ENCODE results near the gene CSHL1. TPM values are rescaled to one million over a fixed set of nuclear protein-coding genes. Genes with fewer than 3 reads are reported as not detected.

CSHL1 gene
- total RNA-seq, 1 experiment from 2014 or later = not detected

GRCh38 chr17:63945784-63946439 lies 34.9 kb upstream of the CSHL1 start:
- Mint-ChIP-seq H3K9me3 (ENCODE audit: unreplicated experiment) (no peaks in the 10 kb centered on the region), H3K4me1 (ENCODE audit: low read depth, unreplicated experiment) (no peaks in the 10 kb centered on the region), H3K27me3 (ENCODE audit: insufficient read depth, unreplicated experiment) (peaks cover 2% of the 10 kb centered on the region), H3K36me3 (ENCODE audit: insufficient read depth, unreplicated experiment) (peaks cover 10% of the 10 kb centered on the region), H3K4me3 (ENCODE audit: unreplicated experiment) (no peak overlapping the region), H3K27ac (ENCODE audit: unreplicated experiment) (no peak overlapping the region)
- CTCF ChIA-PET = interaction anchor here (0.6 to 2.3 kb wide), 23 partner anchors 9 to 361 kb away, joined by 3 to 41 read pairs (median 5); partner anchors contain the start of genes CSHL1, GH1 and GH2
- H3K27me3 ChIP-seq (replicated peaks; ENCODE audit: control insufficient read depth, insufficient read depth, low read length) = no peaks in the 10 kb centered on the region
- no peaks in the 10 kb centered on the region for H3K36me3 ChIP-seq (ENCODE audit: control insufficient read depth, insufficient read depth, low read length)
- no peaks in the 10 kb centered on the region for H3K4me1 ChIP-seq
- TF ChIP-seq CTCF (IDR thresholded peaks at IDR 0.05; ENCODE audit: insufficient read depth in 1 of 2, low read depth in 1 of 2, low read length in 1 of 2, severe bottlenecking in 1 of 2, unreplicated experiment in 1 of 2) = no peak
- no peak for DNase-seq
- intact Hi-C loops (cut with micrococcal nuclease; ENCODE audit: unreplicated experiment) = loop anchor here (1.0 kb wide), 1 partner anchor 27 kb away; no protein-coding TSS in a partner anchor
- POLR2A ChIA-PET = no interaction called here
- H3K9me3 ChIP-seq = no peaks in the 10 kb centered on the region
- no TSS peak for BruUV-seq (replicated peaks)
- no peak overlapping the region for H3K4me3 ChIP-seq (ENCODE audit: low read depth, low read length)

GRCh38 chr17:63944736-63945499 lies 33.9 kb upstream of the CSHL1 start:
- Mint-ChIP-seq H3K4me1 (ENCODE audit: low read depth, unreplicated experiment) (no peaks in the 10 kb centered on the region), H3K27me3 (ENCODE audit: insufficient read depth, unreplicated experiment) (peaks cover 2% of the 10 kb centered on the region), H3K27ac (ENCODE audit: unreplicated experiment) (no peak overlapping the region), H3K36me3 (ENCODE audit: insufficient read depth, unreplicated experiment) (peaks cover 10% of the 10 kb centered on the region), H3K4me3 (ENCODE audit: unreplicated experiment) (no peak overlapping the region), H3K9me3 (ENCODE audit: unreplicated experiment) (no peaks in the 10 kb centered on the region)
- Histone ChIP-seq H3K4me1 (no peaks in the 10 kb centered on the region), H3K27me3 (replicated peaks; ENCODE audit: control insufficient read depth, insufficient read depth, low read length) (no peaks in the 10 kb centered on the region), H3K4me3 (ENCODE audit: low read depth, low read length) (no peak overlapping the region), H3K36me3 (ENCODE audit: control insufficient read depth, insufficient read depth, low read length) (no peaks in the 10 kb centered on the region), H3K9me3 (no peaks in the 10 kb centered on the region)
- CTCF ChIA-PET = interaction anchor here (2.0 kb wide), 1 partner anchor 19 kb away, joined by 5 read pairs; no protein-coding TSS in a partner anchor
- intact Hi-C loops (cut with micrococcal nuclease; ENCODE audit: unreplicated experiment) = no loop called here
- no TSS peak for BruUV-seq (replicated peaks)
- POLR2A ChIA-PET = no interaction called here
- TF ChIP-seq CTCF (IDR thresholded peaks at IDR 0.05; ENCODE audit: insufficient read depth in 1 of 2, low read depth in 1 of 2, low read length in 1 of 2, severe bottlenecking in 1 of 2, unreplicated experiment in 1 of 2) = no peak
- no peak for DNase-seq

GRCh38 chr17:63943745-63944144 lies 32.7 kb upstream of the CSHL1 start:
- no peak overlapping the region for H3K27ac Mint-ChIP-seq (ENCODE audit: unreplicated experiment)
- no peaks in the 10 kb centered on the region for H3K9me3 Mint-ChIP-seq (ENCODE audit: unreplicated experiment)
- H3K4me3 Mint-ChIP-seq (ENCODE audit: unreplicated experiment) = no peak overlapping the region
- H3K36me3 Mint-ChIP-seq (ENCODE audit: insufficient read depth, unreplicated experiment) = peaks cover 10% of the 10 kb centered on the region
- Histone ChIP-seq H3K4me1 (no peaks in the 10 kb centered on the region), H3K4me3 (ENCODE audit: low read depth, low read length) (no peak overlapping the region), H3K9me3 (no peaks in the 10 kb centered on the region), H3K36me3 (ENCODE audit: control insufficient read depth, insufficient read depth, low read length) (no peaks in the 10 kb centered on the region), H3K27me3 (replicated peaks; ENCODE audit: control insufficient read depth, insufficient read depth, low read length) (no peaks in the 10 kb centered on the region)
- CTCF ChIA-PET = no interaction called here
- TF ChIP-seq CTCF (IDR thresholded peaks at IDR 0.05; ENCODE audit: insufficient read depth in 1 of 2, low read depth in 1 of 2, low read length in 1 of 2, severe bottlenecking in 1 of 2, unreplicated experiment in 1 of 2) = peak in 1 of 2 experiments; percentile 8
- DNase-seq = no peak
- no peaks in the 10 kb centered on the region for H3K4me1 Mint-ChIP-seq (ENCODE audit: low read depth, unreplicated experiment)
- BruUV-seq (replicated peaks) = no TSS peak
- POLR2A ChIA-PET = no interaction called here
- intact Hi-C loops (cut with micrococcal nuclease; ENCODE audit: unreplicated experiment) = no loop called here
- peaks cover 2% of the 10 kb centered on the region for H3K27me3 Mint-ChIP-seq (ENCODE audit: insufficient read depth, unreplicated experiment)
